CD4-positive, alpha-beta T cell treated with Interleukin-4 for 1 hour (primary cell): ENCODE measurements around the gene TMEM94.
A peak's percentile ranks its signal among the peaks of the same experiment; 100 is the strongest.

Source experiments
- DNase-seq, 2 donors: peaks; one replicate each; pipeline ENCODE4 v3.0.0-alpha.2; 2020 to 2022

TMEM94 gene

GRCh38 chr17:75530837-75531720 lies 74.6 kb downstream of the TMEM94 start:
- no peak for DNase-seq

- no peak for DNase-seq
Measured at GRCh38 chr17:75531721-75532072, 75.3 kb downstream of the TMEM94 start.

- peak; percentile 62 to 68 for DNase-seq
Measured at GRCh38 chr17:75535119-75535537, 78.7 kb downstream of the TMEM94 start.

GRCh38 chr17:75535871-75536270 lies 79.4 kb downstream of the TMEM94 start:
- no peak for DNase-seq

- no peak for DNase-seq
Measured at GRCh38 chr17:75536366-75536765, 79.9 kb downstream of the TMEM94 start.

DNA sequence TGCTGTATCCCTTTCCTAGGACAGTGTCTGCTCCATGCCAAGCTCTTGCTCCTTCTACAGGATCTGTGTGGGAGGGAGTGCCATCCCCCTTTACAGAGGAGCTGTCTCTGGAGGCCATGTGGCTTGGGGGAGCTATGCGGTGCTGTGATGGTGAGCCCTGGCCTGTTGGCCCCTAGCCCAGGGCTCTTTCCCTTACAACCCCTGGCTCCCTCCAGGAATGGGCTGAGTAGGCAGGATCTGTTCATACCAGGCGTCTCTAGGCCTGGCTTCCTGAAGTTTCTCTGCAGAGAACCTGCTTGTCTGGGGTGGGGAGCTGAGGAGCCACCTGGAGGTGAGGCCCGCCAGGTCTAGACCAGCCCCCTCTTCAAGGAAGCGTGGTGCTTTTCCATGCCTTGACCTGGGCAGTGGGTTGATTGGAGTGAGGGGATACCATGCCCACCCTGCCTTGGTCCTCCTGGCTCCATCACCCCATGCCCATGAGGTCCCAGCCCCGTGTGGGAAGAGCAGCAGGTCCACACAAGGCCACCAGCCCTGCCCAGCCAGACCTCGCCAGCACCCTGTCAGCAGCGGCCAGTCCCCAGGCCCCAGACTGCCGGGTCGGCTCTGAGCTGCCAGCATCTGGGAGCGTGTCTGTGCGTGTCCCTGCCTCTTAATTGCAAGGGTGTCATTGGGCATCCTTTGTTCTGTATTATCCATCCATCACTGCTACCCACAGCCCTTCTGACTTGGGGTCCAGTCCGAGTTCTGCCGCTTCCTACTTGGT lies 83.7 kb downstream of the TMEM94 start:
- no peak for DNase-seq

GRCh38 chr17:75540923-75541503 lies 84.6 kb downstream of the TMEM94 start:
- no peak for DNase-seq

DNA sequence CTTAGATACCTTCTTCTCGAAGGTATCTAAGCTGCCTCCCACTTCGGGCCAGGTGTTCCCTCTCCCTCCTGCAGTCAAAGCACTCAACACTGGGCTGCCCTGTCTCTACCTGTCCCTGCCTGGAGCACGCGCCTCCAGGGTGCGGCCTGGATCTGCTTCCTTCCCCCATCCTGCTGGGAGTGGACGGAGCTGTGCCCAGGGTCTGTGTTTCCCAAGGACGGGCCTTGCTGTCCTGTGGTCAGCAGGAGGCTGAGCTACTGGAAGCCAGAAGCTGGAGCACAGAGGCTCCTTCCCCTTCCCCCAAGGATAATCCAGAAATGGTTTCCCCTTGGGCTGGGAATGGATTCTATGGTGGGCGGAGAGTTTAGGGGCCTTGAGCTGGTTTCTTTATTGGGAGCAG lies 85.8 kb downstream of the TMEM94 start:
- no peak for DNase-seq

GRCh38 chr17:75542728-75543336 lies 86.4 kb downstream of the TMEM94 start:
- DNase-seq, result no peak

- no peak for DNase-seq
Measured at GRCh38 chr17:75544250-75544649, 87.8 kb downstream of the TMEM94 start.

GRCh38 chr17:75546181-75546580 lies 89.7 kb downstream of the TMEM94 start:
- no peak for DNase-seq

DNA sequence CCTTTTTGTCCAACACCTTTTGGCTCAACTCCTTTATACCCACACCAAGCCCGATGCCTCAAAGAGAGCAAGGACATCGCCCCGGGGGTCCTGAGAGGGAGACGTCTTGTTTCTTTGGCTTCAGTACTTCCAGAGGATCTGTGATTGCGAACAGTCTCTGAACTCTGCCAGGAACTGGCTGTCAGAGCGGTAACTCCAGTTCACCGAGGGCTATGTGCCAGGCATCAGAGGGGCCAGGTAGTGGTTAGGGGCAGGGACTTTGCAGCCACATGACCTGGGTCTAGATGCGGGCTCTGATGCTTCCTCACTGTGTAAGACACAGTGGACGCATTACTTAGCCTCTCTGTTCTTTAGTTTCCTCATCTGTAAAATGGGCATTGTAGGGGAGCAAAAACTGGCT lies 90.7 kb downstream of the TMEM94 start:
- no peak for DNase-seq

- DNase-seq, result no peak
Measured at GRCh38 chr17:75548813-75549212, 92.4 kb downstream of the TMEM94 start.
